GM18502 (cell line): ENCODE measurements around the gene LEF1.
A peak's percentile ranks its signal among the peaks of the same experiment; 100 is the strongest.

Experiments used
- ATAC-seq: cut with Tn5 transposase; IDR thresholded peaks from one replicate; pipeline ENCODE4 v1.9.1; 2021; ENCODE audit warnings: mild to moderate bottlenecking; ENCODE audit not compliant: unreplicated experiment, poor library complexity

Gene LEF1

DNA sequence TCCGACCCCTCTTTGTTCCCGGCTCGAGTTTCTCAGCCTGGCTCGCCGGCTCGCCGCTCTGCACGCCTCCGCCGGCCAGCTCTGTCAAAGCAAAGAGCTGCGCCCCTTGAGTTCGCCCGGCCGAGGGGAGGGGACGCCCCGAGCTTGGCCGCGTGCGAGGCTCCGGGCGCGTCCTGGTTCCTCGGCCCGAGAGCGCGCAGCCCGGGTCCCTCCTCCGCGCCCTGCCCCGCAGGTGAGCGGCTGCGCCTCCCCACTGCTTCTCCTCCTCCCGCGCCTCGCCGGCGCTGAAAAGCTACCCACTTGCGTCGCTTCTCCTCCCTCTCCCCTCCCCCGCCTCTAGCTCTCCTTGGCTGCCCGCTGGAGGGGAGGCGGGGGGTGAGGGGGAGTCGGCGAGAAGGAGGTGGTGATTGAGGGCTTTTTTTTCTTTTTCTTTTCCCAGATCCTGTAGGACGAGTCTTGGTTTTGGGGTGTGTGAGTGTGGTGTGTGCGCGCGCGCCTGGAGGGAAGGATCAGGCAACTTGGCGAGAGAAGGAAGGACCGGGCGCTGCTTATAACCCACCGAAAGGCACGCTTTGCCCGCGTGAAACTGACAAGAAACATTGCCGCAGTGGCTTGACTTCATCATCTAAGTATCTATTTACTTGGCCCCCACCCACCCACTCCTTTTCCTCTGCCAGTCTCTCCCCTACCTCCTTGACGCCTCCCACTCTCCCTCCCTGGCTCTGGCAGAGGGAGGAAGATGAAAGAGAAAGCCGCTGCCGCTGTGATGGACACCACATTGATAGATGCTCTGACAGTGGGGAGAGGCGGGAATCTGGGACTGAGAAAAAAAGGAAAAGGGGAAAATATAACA lies at the start of gene LEF1:
TSS of gene LEF1 (minus strand) at position 262 of the 853 bp plus-strand sequence. CDS start 1,165 bp downstream, outside the sequence.
- peak; percentile 39 for ATAC-seq

DNA sequence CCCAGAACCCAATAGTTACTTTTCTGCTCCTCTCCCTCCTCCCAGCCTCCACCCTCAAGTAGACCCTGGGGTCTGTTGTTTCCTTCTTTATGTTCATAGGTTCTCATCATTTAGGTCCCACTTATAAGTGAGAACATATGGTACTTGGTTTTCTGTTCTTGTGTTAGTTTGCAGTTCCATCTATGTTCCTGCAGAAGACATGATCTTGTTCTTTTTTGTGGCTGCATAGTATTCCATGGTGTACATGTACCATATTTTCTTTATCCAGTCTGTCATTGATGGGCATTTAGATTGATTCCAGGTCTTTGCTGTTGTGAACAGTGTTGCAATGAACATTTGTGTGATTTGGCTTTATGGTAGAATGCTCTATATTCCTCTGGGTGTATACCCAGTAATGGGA lies 47.8 kb upstream of the LEF1 start:
- no peak for ATAC-seq

DNA sequence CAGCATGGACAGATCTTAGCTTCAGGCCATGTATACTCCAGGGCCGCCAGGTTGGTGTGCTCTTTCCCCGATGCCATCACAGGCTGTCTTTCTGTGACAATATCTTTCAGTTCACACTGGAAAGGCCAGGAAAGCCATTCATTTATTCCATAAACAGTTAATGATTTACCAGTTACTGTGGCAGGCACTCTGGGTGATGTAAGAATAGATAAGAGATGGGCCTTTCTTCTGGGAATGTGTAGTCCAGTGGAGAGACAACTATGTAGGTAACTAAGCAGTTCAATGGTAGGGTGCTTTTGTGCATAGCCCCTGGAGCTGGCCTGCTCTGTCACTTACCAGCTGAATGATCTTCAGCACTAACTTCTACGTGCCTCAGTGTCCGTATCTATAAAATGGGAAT lies 46.3 kb upstream of the LEF1 start:
- no peak for ATAC-seq

DNA sequence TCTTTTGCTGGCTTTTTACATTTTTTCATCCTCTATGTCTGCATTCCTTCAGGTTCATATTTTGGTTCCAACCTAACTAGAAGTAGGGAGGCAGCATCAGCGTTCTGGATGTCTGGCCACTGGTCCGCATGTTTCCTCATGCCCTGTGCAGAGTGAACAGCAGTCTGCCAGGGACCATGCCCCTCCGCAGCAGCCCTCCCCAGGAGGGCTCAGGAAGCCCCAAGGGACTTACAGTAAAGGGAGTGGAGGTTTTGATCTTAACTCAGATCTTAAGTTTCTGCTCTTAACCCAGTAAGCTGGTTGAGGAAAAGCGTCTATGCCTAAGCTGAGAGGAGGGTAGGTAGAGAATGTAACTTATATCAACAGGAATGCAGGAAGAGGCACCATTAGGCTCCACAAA lies 45.0 kb upstream of the LEF1 start:
- ATAC-seq = no peak

DNA sequence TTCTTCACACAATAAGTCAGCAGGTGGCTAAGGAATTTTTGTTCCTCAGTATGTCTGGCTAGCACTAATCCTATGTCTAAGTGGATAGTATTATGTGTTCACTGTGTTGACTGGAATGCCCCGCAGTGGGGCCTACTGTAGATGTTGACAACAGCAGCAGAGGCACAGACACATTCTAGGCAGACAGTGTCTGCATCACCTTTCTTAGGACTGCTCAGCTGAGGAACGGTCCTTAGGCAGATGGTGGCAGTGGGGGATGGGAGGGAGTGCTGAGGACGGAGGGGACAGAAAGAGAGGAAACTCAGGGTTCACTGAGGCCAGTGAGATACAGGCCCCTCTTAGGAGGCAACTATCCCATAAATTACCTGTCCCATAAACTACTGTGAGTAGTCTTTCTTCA lies 44.6 kb upstream of the LEF1 start:
- ATAC-seq = no peak

DNA sequence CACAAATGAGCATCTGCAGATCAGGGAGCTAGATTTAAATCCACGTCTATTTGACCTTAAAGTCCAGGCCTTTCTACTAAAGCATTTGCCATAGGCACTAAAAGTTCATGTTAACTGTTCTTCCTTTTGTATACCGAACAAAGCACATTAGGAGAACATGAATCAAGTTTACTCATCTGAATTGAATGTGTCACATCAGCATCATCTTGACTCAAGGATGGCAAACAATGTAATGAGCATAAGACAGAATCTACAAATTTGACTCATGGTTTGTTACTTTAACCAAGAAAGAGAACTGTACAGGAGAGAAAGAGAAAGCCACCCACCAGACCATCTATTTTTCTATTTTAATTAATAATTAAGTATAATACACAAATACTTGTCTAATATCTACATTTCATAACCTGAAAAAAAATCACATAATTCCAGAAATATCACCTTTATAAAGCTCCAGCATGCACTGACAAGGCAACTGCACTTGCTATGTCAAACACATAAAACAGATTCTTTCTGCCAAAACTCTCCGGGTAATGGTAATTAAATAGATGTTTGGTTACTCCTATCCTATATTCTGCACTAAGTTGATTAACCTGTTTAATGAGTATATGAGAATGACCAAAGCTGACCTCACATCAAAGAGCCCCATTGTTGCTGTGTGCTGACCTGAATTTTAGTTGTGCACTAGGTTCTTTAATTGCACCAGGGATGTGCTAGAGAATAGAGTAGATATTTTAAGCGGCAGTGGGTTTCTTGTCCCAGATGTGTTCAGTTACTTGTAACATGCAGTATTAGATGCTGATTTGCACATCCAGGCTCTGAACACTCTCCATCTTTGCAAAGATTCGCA lies 42.5 kb upstream of the LEF1 start:
- ATAC-seq = no peak

DNA sequence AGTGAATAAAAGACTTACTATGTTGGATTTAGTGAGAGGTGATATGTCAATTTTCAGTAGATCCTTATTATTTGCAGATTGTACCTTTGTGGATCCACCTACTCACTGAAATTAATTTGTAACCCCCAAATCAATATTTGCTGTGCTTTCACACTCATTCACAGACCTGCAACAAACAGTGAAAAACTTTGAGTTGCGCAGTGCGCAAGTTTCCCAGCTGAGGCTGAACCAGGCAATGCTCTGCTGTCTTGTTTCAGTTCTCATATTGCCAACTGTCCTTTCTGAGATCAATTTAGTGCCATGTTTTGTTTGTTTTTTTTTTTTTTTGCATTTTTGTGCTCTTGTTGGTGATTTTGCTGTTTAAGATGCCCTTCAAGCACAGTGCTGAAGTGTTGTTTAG lies 40.8 kb upstream of the LEF1 start:
- no peak for ATAC-seq

DNA sequence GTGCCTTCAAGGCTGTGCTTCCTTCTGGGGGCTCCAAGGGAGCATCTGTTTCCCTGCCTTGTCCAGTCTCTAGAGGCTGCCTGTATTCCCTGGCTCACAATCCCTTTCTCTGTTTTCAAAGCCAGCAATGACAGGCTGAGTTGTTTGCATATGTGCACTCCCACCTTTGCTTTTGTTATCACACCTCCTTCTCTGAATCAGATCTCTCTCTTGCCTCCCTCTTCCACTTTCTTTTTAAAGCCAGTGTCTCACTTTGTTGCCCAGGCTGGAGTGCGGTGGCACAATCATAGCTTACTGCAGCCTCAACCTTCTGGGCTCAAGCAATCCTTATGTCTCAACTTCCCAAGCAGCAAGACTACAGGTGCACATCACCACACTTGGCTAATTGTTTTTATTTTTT lies 37.1 kb upstream of the LEF1 start:
- no peak for ATAC-seq

DNA sequence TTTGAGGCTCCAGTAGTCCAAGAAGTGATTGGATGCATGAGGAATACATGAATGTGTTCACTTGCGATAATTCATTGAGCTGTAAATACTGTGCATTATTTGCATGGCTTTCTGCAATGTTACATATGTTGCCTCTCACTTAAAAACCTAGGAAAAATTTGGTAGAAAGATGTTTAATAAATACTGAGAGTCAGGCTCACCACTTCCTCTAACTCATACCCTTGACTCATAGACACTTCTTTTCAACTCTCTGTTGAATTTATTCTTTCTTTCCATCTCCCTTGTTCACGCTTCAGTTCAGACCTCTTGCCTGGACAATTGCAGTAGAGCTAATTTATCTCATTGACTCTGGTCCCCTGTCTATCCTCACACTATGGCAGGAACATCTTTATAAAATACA lies 35.8 kb upstream of the LEF1 start:
- no peak for ATAC-seq

DNA sequence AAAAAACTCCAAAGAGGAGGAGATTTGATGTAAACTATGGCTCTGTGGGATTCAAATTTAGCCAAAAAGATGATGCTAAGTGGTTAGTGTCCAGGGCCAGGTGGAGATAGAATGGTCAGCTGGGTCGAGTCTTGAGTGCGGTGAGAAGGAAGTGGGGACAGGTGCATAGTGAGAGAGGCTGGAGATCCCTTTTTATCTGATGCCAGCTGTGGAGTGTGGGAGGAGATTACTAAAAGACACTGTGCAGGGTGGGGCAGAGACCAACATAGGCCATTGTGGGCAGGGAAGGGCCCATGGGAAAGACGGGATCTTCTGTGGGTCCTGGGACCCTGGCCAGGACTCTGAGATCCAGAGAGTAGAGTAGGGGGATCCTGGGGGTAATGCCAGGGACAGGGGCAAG lies 34.6 kb upstream of the LEF1 start:
- no peak for ATAC-seq

DNA sequence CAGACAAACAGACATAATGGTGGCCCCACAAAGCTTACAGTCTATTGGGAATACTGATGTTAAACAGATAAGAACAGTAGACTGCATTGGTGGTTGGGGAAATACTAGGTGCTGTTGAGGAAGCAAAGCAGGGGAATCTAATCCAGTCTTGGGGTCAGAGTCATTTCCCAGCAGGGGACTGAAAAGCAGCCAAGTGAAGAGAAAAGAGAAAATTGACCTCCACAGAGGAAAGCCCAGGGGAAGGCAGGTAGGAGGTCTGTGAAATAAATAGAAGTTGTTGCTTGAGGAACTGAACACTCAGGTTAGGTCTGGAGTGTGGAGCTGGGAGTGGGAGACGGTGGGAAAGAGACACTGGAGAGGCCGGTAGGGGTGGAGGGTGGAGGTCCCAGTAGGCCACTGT lies 33.0 kb upstream of the LEF1 start:
- no peak for ATAC-seq

DNA sequence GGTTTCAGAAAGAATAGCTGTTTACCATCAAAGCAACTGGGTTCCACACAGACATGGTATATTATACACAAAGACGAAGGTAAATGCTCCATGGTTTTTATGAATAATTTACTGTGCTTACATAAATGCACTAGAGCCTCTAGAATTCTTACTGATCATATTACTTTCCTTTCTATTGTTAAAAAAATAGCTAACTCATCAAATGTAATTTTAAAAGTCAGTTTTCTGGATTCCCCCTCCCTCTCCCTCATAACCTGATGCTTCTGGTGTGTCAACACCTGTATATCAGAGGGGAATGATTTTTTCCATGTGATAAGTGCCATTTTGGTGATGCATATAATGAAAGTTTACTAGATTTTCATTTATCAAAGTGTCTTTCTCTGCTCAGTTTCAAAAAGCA lies 31.1 kb upstream of the LEF1 start:
- ATAC-seq = no peak

DNA sequence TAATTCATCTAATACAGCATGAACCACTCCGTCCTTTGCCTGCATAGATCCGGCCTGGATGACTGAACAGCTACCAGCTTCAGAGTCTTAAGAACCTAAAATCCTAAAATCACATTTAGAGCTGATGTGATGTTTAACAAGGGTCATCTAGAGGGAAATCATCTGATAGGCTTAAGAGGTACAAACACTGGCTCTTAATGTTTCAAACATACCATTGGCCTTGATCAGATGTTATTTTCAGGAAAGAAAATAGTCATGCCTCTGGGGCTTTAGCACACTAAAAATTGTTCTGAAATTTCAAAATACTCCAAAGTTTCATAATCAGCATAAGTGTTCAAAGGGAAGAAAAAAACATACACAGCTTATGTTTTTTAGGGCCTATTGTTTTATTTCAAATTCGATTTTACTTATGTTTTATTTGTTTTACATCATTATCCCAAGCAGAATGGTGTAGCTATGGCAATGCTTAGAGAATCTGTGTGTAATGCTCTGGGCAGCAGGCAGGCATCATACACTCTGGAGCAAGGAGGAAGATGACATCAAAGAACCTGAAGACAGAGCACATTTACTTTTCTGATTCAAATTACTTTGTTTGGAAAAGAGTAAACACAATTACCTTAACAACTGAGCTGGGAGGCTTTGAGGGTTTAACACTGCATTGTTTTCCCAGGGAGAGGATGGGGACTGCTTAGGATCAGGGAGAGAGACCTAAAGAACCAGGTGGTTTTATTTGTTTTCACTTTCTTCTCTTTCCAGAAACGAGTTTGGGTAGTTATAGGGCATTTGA lies 25.3 kb upstream of the LEF1 start:
- ATAC-seq = no peak

DNA sequence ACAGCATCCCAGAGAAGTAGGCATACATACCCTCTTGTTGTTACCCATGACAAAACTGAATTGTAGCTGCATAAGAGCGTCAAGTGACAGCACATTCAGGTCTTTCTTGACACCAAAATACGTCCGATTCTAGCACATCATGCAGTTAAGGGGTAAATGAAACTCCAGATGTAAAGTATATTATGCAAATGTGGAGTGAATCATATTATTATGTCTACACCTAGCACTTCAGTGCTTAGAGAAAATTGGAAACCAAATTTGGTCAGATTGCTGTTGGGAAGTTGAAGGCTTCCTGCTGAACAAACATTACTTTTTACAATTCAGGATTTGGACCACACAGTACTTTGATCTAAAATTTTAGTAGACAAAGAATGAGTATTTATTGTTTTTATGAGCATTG lies 24.2 kb upstream of the LEF1 start:
- no peak for ATAC-seq

DNA sequence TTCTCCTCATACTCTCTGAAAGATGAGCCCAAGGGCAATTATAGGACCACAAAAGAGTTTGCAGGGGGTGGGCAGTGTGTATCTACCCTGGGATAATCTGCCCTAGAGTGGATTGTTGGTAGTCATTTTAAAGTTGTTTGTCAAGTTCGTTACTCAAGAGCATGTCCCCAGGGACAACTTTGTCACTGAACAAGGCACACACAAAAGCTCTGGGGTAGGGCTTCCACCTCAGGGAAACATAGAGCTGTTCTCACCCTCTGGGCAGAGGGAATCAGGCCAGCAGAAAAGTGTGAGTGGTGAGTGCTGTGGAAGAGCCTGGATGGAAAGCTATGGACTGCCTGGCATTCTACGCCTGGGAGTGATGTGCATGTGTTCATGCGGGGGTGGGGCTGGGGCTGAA lies 23.3 kb upstream of the LEF1 start:
- ATAC-seq = no peak

DNA sequence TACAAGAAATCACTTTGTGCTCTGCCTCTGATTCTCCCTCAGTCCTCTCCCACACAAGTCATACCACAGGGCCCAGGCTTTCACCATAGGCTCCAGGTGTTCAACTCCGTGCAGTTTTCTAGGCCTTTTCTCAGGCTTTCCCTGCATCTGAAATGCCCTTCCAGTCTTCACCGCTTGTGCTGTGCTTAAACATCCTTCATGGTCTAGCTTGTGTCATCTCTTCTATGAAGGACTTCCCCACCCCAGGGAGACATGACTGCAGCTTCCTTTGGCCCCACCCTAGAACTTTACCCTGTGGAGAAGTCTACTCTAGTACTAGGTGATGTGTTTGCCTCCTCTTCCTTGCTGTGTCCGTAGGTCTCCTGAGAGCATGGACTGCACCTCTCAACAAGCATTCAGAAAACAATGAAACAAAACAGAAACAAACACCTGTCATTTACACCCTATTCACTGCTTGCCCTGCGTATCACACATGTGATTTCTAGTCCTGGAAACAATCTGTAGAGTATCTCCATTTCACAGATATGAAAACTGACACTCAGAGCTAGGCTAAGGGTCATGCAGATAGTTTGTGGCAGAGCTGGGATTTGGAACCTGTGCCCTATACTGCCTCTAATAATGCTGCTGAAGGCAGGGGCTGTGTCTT lies 22.7 kb upstream of the LEF1 start:
- no peak for ATAC-seq

DNA sequence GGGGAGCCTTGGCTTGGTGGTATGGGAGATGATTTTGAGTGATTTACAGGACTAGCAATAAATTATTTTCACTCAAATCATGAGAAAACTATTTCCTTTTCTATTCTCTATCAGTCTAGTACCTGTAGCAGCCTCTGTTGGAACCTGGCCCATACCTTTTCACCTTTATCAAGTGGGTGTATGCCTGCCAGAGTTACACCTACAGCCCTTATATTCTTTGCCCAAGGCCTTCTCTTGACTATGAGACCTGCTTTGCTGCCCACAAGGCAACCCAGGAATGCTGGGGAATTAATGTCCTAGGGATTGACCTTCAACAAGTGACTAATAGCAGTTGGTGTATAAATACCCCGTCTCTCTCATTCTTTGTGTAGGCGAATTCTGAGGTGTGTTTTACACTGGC lies 20.0 kb upstream of the LEF1 start:
- ATAC-seq = no peak

DNA sequence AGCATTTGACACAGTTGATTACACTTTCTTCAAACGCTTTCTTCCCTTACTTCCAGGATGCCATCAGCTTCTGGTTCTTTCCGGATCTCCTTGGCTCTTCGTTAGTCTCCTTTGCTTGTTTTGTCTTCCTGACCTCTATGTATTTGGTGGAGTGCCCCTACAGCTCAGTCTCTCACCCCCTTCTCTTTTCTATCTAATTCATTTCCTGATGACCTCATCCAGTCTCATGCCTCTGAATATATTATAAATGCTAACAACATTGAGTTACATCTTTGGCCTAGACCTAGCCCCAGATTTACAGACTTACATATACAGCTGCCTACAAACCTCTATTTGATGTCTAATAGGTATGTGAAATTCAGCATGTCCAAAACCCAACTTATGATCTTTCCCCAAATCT lies 16.5 kb upstream of the LEF1 start:
- ATAC-seq = no peak

DNA sequence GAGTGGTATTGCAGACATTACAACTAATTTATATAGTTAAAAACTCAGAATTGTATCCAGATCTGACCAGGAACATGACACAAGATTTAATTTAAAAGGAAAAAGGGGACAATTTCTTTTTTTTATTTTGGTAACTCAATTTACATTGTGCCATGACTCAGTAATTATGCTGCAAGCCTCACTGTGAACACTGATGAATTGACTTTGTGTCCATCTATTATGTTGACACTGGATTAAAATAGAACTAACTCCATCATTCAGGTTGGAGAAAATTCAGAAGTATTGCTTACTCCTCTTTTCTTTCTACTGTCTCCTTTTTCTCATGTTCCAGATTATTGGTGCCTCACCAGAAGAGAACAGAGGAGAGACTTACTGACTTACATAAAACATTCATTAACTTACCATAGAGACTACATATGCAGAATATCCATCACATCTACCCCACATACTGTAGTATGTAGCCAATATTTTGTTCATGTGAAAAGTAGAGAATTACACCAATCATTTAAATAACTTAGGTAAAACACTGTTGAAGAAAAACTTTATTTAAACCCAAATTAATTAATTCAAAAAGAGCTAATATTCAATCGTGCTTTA lies 15.8 kb upstream of the LEF1 start:
- no peak for ATAC-seq

DNA sequence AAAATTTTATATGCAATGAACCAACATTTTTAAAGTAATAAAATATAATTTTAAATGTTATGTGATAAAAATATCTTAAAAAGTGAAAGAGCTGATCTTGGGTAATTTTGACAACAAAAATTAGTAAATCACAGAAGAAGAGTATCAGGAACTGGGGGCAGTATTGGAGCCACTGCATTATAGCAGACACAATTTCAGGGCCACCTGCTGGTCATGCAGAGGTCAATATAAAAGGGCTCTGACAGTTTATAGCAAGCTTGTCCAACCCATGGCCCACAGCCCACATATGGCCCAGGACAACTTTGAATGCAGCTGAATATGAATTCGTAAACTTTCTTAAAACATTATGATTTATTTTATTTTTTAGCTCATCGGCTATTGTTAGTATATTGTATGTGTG lies 13.0 kb upstream of the LEF1 start:
- ATAC-seq = no peak
